ENCODE data around the gene TRIM22. TPM values are rescaled to one million over a fixed set of nuclear protein-coding genes. Genes with fewer than 3 reads are reported as not detected.

The TRIM22 gene
- total RNA-seq, 4 donors from 2014 or later = 20.1 to 45.0 (median 28.1) TPM

- 84% methylated on average over 3 of the region's 3 CpGs for WGBS, 2 donors
- Histone ChIP-seq H3K9me3 (no peaks in the 10 kb centered on the region), H3K4me3 (replicated peaks in 1 of 3) (no peak overlapping the region), H3K27ac (no peak overlapping the region), H3K4me1 (no peaks in the 10 kb centered on the region), H3K36me3 (no peaks in the 10 kb centered on the region), H3K27me3 (no peaks in the 10 kb centered on the region)
- intact Hi-C loops (cut with DNase I) = no loop called here
- no peak for DNase-seq
- TF ChIP-seq POLR2A (IDR thresholded peaks at IDR 0.05) = no peak
- TF ChIP-seq CTCF (IDR thresholded peaks at IDR 0.05) = no peak
Observed at GRCh38 chr11:5749836-5750235, 60.2 kb downstream of the TRIM22 start.

GRCh38 chr11:5753943-5754342 lies 64.4 kb downstream of the TRIM22 start, which contains the start of gene OR52N4:
Gene OR52N4 (plus strand): TSS chr11:5754243. CDS start chr11:5754741, 498 bp downstream.
- H3K9me3 ChIP-seq = no peaks in the 10 kb centered on the region
- no peaks in the 10 kb centered on the region for H3K4me1 ChIP-seq
- no peak for DNase-seq
- no peak within 1 kb of the TSS for H3K4me3 ChIP-seq (replicated peaks in 1 of 3)
- 100% methylated on average over 1 of the region's 1 CpG for WGBS, 2 donors
- intact Hi-C loops (cut with DNase I) = no loop called here
- no peak for TF ChIP-seq POLR2A (IDR thresholded peaks at IDR 0.05)
- TF ChIP-seq CTCF (IDR thresholded peaks at IDR 0.05) = no peak
- H3K27ac ChIP-seq = no peak within 1 kb of the TSS
- no peaks in the 10 kb centered on the region for H3K36me3 ChIP-seq
- H3K27me3 ChIP-seq = no peaks in the 10 kb centered on the region

Other genes starting within 250 kb of the TRIM22 start
- gene OR51I1, start 248.3 kb upstream of the TRIM22 start, total RNA-seq = under 1 TPM in 2 of 4 donors, not detected in 2; 0.33 to 0.93 TPM
- gene OR51I2, start 240.5 kb upstream of the TRIM22 start, total RNA-seq = not detected
- gene OR52D1, start 201.1 kb upstream of the TRIM22 start, total RNA-seq = not detected
- 1 to 10 TPM in 3 of 4 donors, under 1 TPM in 1; 0.56 to 2.0 (median 1.6) TPM for gene UBQLN3, start 179.8 kb upstream of the TRIM22 start, total RNA-seq
- gene UBQLNL, start 173.1 kb upstream of the TRIM22 start, total RNA-seq = 1 to 10 TPM in 2 of 4 donors, under 1 TPM in 2; 0.54 to 2.0 (median 0.87) TPM
- 1 to 10 TPM in 3 of 4 donors, under 1 TPM in 1; 0.78 to 2.8 (median 1.1) TPM for gene OR52H1, start 141.2 kb upstream of the TRIM22 start, total RNA-seq
- not detected for gene OR52B6, start 108.9 kb upstream of the TRIM22 start, total RNA-seq
- 1 to 10 TPM; 7.1 to 9.6 (median 9.2) TPM for gene TRIM6, start 93.2 kb upstream of the TRIM22 start, total RNA-seq
- gene TRIM34, start 64.8 kb upstream of the TRIM22 start, total RNA-seq = 10 to 100 TPM in 1 of 4 donors, 1 to 10 TPM in 3; 7.0 to 11.1 (median 7.6) TPM
- 10 to 100 TPM; 20.8 to 61.5 (median 43.3) TPM for gene TRIM5, start 4.7 kb upstream of the TRIM22 start, total RNA-seq
- not detected for gene OR56B1, start 46.7 kb downstream of the TRIM22 start, total RNA-seq
- under 1 TPM in 2 of 4 donors, not detected in 2; 0.45 to 0.83 TPM for gene OR52N4, start 64.5 kb downstream of the TRIM22 start, total RNA-seq
- not detected for gene OR52N5, start 93.6 kb downstream of the TRIM22 start, total RNA-seq
- not detected for gene OR52N1, start 101.5 kb downstream of the TRIM22 start, total RNA-seq
- gene OR52N2, start 119.1 kb downstream of the TRIM22 start, total RNA-seq = not detected
- not detected for gene OR52E6, start 152.1 kb downstream of the TRIM22 start, total RNA-seq
- gene OR52E8, start 167.9 kb downstream of the TRIM22 start, total RNA-seq = not detected
- not detected for gene OR52E4, start 190.8 kb downstream of the TRIM22 start, total RNA-seq
- gene OR52E5, start 203.4 kb downstream of the TRIM22 start, total RNA-seq = not detected

All from thyroid gland (tissue), 4 donors.